GM19397 (cell line): ENCODE measurements around the gene VDAC1.
"Not testable (repeated sequence)": the region's sequence is repeated elsewhere in the genome, so short reads cannot be mapped to it uniquely, and the experiment has no call there.

ENCODE experiments used
- ATAC-seq: cut with Tn5 transposase; IDR thresholded peaks from one replicate; pipeline ENCODE4 v1.9.1; 2021; ENCODE audit warnings: mild to moderate bottlenecking, moderate library complexity; ENCODE audit not compliant: unreplicated experiment

Gene VDAC1

DNA sequence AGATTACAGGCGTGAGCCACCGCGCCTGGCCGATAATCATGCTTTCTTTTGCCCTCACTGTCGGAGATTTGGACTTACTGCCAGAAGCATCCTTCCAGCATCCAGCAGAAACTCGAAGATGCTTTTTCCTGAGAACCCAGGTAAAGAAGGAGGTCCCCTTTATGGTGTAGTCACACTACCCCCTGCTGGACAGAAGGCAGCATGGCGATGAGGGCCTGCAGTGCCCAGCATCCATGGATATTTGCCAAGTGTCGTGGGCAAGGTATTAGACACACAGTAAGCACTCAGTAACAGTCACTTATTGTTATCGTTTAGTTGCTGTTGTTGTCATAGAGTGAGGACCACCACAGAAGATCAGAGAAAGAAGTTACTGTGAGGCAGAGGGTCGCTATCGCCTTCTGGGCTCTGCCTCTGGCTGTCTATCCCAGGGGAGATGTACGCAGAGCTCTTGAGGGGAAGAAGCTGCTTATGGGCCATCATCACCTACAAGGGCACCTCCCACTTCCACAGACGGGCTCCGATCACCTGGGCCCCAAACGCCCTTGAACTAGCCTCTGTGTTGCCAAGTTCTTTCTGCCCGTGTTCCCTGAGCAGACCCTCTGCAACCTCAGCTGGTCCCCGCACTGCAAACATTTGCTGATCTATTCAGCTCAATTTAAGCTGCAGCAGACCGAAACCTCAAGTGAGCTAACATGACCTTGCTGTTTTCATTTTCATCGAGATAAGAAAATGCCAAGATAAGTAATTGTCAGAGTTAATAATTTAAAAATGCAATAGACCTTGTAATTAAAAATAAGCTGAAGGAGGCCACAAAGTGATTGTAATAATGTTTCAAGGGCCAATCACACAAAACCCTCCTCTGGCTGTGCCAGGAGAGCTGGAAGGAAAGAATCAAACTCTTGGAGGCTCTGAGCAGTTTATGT is 60.3 kb downstream of the VDAC1 start:
- no peak for ATAC-seq

DNA sequence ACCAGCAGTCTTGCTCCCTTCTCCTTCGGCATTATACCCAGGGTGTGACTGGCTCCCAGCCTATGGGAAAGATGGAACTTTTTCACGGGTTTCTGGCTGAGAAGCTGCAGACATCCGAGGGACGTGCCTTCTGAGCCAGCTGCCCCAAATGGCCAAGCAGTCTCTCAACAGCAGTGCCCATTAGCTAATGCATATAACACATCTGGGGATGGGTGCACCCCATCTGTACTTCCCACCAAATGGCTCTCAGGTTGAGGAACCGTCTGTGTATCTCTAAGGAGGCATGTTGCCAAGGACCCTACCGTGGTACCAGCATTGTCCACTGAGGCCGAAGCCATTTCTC is 61.3 kb downstream of the VDAC1 start:
- no peak for ATAC-seq

DNA sequence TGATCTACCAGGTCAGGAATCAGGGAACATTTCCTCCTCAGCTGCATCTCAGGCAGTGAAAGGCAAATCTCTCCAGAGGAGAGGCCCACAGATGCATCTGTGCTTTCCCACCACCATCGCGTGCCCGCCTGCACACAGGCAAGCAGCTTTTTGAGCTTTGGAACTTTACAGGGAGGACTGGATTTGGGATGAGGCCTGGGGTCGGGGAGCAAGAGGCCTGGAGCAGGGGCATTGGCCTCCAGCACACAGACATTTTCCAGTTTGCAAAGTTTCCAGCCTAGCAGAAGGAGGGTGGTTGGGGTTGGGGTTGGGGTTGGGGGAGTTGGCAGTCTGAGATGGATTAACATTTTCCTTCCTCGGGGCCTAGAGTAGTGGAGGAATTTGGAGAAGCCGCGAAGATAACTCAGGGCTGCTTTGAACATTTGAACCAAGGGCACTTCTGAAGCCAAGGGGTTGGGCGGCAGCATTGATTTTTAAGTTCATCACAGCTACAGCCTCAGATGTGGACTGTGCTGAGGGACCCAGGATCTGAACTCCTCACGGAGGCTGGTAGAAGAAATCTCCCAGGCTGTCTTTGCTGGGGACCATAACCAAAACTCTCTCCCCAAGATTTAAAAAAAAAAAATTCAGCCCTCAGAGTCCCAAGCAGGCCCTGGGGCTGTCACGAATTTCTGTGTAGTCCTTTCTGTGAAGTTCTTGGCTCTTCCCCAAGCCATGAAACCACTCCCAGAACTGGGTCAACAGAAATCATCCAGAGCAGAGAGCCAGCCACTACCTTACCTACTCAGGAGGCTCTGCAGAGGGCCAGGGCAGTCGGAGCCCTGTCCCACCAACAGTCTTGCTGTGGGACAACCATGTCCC is 61.9 kb downstream of the VDAC1 start:
- no peak for ATAC-seq

DNA sequence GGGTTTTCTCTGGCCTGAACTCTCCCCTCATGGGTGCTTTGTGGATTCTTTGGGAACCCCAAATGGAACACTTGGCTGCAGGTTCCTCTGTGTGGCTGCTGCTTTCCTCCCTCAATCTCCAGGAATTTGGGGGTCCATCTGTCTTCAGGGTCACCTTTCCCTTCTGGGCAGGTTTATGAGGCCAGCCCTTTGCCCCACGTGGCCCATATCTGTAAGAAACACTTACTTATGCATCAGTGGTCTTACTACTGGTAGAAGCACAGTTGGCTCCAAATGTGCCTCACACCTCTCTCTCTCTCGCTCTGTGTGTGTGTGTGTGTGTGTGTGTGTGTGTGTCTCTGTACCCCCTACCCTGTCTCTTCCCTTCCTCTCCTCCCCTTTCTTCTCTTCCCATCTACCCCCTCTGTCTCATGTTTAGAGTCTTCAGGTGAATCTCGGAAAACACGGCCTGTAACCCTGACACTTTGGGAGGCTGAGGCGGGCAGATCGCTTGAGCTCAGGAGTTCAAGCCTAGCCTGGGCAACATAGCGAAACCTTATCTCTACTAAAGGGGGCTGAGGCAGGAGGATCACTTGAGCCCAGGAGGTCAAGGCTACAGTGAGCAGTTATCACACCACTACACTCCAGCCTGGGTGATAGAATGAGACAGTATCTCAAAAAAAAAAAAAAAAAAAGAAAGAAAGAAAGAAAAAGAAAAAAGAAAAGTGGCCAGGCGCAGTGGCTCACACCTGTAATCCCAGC is 63.1 kb downstream of the VDAC1 start:
- ATAC-seq = no peak

DNA sequence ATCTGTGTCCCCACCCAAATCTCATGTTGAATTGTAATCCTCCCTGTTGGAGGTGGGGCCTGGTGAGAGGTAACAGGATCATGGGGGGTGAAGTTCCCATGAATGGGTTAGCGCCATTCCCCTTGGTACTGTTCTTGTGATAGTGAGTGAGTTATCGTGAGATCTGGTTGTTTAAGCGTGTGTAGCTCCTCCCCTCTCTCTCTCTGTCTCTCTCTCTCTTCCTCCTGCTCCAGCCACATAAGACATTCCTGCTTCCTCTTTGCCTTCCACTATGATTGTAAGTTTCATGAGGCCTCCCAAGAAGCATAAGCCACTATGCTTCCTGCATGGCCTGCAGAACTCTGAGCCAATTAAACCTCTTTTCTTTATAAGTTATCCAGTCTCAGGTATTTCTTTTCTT is 65.1 kb downstream of the VDAC1 start:
- no peak for ATAC-seq

DNA sequence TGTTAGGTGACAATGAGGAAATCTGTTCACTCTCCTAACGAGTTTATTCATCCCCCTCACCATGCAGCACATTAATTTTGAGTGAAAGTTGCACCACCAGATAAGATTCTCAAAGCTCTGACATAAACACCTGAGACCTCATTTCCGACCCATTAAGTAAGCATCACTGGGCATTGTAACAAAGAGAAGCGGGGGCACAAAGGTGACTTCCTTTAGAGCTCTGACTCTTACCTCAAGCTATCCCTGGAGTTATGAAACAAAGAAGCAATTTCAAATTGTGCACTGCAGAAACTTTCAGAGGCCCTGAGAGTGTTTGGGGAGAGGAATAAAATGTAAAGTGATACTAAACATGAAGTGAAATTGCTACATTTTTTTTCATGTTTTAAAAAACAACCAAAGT is 65.8 kb downstream of the VDAC1 start:
- no peak for ATAC-seq

DNA sequence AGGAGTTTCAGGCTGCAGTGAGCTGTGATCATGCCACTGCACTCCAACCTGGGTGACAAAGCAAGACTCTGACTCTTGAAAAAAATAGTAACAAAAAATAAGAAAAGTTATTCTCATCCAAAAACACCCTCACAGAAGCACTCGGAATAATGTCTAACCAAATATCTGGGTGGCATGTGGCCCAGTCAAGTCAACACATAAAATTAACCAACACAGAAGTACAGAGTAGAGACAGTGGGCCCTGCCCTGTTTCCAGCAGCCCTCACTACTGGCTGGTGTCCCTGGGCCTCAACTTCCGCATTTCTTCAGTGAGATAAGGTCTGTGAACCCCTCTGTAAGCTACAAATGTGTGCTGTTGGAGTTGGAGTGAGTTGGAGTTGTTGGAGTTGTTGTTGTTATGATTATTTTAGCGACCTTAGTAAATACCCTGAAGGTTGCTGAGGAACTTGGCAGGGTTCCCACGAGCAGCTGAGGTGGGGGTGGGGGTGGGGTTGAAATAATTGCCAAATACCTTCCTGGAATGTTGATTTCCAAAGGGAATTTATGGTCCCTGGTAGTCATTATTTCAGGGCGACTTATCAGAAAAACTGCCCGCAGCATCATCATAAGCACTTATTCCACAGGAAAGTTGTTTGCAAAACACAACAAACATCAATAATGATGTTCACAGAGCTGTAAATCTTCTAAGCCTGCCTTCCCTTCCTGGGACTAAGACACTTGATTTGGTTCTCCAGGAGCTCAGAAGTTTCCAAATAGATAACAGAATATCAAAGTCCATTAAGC is 66.5 kb downstream of the VDAC1 start:
- no peak for ATAC-seq

DNA sequence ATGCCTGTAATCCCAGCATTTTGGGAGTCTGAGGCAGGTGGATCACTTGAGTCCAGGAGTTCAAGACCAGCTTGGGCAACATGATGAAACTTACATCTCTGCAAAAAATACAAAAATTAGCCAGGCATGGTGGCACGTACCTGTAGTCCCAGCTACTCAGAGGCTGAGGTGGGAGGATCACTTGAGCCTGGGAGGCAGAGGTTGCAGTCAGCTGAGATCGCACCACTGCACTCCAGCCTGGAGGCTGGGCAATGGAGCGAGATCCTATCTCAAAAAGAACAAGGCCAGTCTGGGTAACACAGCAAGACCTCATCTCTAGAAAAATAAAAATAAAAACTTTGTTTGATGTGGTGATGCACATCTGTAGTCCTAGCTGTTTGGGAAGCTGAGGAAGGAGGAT is 67.1 kb downstream of the VDAC1 start:
- ATAC-seq = not testable (repeated sequence)

DNA sequence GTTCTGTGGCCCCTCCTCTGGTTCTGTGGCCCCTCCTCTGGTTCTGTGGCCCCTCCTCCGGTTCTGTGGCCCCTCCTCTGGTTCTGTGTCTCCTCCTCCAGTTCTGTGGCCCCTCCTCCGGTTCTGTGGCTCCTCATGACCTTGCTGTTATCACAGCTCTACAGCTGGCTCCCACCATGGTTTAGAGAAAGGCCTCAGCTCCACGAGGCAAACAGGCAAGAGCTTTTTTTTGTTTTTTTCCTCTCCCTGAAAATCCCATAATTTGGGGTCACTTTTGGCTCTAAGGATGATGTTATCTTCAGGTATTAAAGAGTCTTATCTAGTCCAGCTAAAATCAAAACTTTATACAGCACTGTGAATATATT is 68.1 kb downstream of the VDAC1 start:
- no peak for ATAC-seq

DNA sequence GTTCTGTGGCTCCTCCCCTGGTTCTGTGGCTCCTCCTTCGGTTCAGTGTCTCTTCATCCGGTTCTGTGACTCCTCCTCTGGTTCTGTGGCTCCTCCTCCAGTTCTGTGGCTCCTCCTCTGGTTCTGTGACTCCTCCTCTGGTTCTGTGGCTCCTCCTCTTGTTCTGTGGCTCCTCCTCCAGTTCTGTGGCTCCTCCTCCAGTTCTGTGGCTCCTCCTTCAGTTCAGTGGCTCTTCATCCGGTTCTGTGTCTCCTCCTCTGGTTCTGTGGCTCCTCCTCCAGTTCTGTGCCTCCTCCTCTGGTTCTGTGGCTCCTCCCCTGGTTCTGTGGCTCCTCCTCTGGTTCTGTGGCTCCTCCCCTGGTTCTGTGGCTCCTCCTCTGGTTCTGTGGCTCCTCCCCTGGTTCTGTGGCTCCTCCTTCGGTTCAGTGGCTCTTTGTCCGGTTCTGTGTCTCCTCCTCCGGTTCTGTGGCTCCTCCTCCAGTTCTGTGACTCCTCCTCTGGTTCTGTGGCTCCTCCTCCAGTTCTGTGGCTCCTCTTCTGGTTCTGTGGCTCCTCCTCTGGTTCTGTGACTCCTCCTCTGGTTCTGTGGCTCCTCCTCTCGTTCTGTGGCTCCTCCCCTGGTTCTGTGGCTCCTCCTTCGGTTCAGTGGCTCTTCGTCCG is 68.7 kb downstream of the VDAC1 start:
- not testable (repeated sequence) for ATAC-seq

DNA sequence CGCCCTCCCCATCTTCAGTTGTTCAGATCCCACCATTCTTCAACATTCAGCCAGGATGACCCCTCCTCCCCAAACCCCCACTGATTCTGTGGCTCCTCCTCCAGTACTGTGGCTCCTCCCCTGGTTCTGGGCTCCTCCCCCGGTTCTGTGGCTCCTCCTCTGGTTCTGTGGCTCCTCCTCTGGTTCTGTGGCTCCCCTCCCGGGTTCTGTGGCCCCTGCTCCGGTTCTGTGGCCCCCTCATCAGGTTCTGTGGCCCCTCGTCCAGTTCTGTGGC is 69.2 kb downstream of the VDAC1 start:
- no peak for ATAC-seq

DNA sequence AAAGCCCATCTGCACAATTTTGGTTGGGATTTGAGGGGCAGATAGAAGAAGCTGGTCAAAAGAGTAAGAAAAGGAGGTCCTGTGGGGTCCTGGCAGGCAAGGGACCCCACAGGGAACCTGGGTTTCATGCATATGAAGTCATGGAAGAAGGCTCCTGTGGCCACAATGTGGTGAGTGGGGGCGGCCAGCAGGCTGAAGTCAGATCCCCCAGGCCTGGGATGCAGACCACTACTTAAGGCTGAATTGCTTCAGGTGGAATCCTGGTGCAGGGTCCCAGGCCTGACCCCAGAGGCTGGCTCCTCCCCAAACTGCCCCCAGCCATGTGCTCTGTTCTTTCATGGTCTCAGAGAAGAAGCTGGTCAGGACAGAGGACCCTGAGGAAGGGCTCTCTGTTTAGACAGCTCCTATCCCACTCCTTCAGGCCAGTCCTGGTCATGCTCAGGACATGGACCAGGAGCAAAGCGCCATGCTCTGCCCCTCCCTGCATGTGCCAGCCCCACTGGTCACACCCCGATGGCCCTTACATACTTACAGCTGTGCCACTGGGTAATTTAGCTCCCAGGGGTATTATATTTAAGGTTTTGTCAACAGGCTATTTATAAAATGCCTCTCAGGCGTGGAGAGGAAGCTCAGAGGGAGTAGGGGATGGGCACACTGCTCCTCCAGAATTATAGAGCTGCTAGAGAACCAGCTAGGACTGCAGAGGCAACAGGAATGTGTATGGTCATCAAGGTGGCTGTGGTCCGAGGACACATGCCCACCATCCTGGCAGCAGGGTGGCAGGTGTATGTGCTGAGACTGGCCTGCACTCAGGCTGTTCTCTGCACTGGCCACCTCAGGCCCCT is 69.7 kb downstream of the VDAC1 start:
- no peak for ATAC-seq

DNA sequence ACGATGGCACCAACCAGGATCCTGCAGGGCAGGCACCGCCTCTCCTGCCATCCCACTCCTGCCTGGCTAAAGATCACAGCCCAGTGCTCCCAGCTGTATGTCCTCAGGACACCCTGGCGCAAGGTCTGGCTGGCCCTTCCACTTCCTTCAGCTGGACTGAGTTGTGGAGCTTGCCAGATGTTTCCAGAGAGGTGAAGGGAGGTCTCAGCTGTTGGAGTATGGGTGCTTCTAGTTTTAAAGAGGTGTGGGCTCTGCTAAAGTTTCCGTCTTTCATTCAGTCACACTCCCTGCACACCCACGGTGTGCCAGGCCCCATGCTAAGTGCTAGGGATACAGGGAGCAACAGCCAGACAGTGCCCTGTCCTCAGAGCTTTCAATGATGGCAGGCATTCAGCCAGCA is 70.5 kb downstream of the VDAC1 start:
- ATAC-seq = no peak

DNA sequence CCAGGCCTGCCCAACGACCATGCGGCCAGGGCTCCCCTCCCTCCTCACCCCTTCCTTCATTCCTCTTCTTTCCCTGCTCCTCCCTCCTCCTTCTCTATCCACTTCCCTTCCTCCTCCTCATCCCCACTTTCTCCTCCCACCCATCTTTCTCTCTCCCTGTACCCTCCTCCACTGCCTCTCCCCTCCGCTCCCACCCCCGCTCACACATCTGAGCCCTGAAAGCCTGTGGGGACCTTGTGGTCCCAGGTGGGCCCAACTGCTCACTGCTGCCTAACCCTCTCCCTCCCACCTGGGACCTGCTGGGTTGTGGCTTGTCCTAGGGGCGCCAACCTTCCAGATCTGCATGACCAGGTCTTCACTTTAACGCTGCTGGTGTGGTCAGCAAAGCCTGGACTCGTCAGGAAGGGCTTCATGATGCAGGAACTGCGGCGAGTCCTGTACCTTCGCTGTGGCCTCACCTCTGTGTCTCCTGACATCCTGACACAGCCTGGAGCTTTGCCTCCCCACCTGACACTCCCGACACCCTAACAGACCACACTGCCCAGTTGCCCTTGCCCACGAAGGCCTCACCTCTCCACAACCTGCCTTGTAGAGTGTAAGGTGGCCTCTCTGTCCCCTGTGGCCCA is 71.0 kb downstream of the VDAC1 start:
- no peak for ATAC-seq

DNA sequence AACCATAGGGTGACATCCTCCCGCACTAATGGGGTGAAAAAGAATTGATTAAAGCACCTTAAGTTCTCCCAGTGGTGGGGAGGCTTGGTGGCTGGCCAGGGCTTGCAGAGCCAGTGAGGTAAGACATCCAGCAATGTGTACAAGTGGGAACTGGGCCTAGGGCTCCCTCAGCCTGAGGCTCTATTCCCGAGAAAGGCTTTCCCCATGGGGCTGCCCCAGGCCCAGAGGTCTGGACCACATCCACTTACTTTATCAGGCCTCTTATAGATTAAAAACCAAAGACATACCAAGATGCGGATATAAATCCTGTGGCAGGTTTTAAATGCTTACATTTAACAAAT is 71.6 kb downstream of the VDAC1 start:
- no peak for ATAC-seq

DNA sequence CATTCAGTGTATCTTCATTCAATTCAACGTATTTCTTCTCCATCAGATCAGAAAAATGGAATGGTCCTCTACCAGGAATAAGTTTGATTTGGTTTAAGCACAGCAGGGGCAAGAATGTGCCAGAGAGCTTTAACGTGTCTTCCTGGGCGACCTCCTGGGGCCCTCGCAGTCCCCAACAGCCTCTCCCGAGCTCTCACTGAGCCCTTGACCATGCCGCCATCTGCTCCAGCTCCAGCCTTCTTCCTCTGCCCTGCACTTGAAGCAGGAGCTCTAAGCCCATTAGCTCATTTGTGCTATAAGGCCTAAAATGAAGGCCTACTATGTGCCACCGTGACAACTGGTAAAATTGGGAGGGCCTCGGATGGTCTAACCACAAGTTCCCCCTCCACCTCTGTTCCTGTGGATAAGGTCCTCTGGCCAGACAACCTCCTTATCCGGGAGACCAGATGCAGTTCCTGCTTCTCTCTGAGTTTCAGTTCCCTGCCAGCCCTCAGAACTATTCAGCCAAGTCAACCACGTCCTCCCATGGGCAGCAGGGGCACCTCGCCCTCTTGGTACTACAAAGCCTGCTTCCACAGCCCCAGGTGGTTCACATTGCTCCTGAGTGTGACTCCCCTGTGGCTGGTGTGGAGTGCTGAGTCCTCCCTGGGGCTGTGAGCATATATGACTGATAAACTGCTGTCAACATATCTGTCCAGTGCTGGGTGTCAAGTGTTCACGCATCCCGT is 72.2 kb downstream of the VDAC1 start:
- no peak for ATAC-seq

DNA sequence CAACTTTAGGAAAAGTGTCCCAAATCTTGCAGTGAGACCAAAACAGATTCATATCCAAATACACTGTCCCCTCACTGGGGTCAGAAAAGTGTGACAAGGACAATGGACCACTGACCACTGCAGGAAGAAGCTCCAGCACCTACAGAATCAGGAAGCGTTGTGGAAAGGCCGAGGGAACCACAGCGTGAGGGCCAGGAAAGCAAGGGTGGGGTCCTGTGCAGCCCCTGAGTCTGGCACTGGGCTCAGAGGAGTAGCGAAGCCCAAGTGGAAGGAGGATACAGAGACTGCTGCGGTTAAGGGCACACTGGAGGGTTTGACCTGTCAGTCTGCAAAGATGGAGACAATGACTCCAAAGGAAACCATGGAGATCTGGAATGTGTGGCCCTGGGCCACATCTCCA is 73.2 kb downstream of the VDAC1 start:
- ATAC-seq = no peak

DNA sequence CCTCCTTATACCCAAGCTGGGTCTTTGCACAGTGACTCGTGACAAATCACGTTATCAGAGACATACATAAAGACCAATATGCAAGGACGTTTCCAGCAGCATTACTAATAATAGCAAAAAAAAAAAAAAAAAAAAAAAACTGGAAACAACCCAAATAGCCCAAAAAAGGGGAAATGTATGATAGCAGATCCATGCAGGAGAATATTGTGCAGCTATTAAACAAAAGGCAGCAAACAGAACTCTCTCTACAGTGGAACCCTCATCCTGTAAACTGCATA is 74.0 kb downstream of the VDAC1 start:
- no peak for ATAC-seq
